KG1 (cell line): ENCODE data around the gene VIPR2.
"Not testable (repeated sequence)": the region's sequence is repeated elsewhere in the genome, so short reads cannot be mapped to it uniquely, and the experiment has no call there.

Source experiments
- DNase-seq: peaks from one replicate; lab custom pipeline; 2025; lab: John Stamatoyannopoulos, UW

Gene VIPR2

GRCh38 chr7:159091480-159092475 lies 52.9 kb downstream of the VIPR2 start:
- no peak for DNase-seq

- no peak for DNase-seq
These were observed 53.6 kb downstream of the VIPR2 start for GRCh38 chr7:159091041-159091440.

- DNase-seq = no peak
These were observed 56.4 kb downstream of the VIPR2 start for GRCh38 chr7:159088016-159088865.

GRCh38 chr7:159086301-159086925 lies 58.3 kb downstream of the VIPR2 start:
- no peak for DNase-seq

- no peak for DNase-seq
These were observed 60.4 kb downstream of the VIPR2 start for GRCh38 chr7:159084069-159084801.

GRCh38 chr7:159083698-159084068 lies 61.0 kb downstream of the VIPR2 start:
- DNase-seq = no peak

- no peak for DNase-seq
These were observed 61.5 kb downstream of the VIPR2 start for GRCh38 chr7:159083001-159083697.

GRCh38 chr7:159082075-159082474 lies 62.6 kb downstream of the VIPR2 start:
- not testable (repeated sequence) for DNase-seq

GRCh38 chr7:159078911-159079270 lies 65.8 kb downstream of the VIPR2 start:
- DNase-seq = no peak

GRCh38 chr7:159078193-159078910 lies 66.3 kb downstream of the VIPR2 start:
- DNase-seq = no peak

- no peak for DNase-seq
These were observed 68.3 kb downstream of the VIPR2 start for GRCh38 chr7:159076333-159076732.

GRCh38 chr7:159075563-159076238 lies 69.0 kb downstream of the VIPR2 start:
- DNase-seq = no peak

- no peak for DNase-seq
These were observed 73.4 kb downstream of the VIPR2 start for GRCh38 chr7:159071260-159071659.

- no peak for DNase-seq
These were observed 74.1 kb downstream of the VIPR2 start for GRCh38 chr7:159070431-159071148.

GRCh38 chr7:159068893-159069448 lies 75.7 kb downstream of the VIPR2 start:
- DNase-seq = no peak

- DNase-seq = no peak
These were observed 76.2 kb downstream of the VIPR2 start for GRCh38 chr7:159068488-159068811.

- no peak for DNase-seq
These were observed 76.8 kb downstream of the VIPR2 start for GRCh38 chr7:159067576-159068487.
